HepG2 (cell line): ENCODE measurements around the gene ZNF507. TPM values are rescaled to one million over a fixed set of nuclear protein-coding genes. Genes with fewer than 3 reads are reported as not detected.
A peak's percentile ranks its signal among the peaks of the same experiment; 100 is the strongest.

Source experiments
- ATAC-seq: fragments of 200-7000 bp; cut with Tn5 transposase; 3 replicates; pipeline ENCODE4 v1.9.1; 2020; ENCODE audit warnings: mild to moderate bottlenecking, moderate library complexity
- BruUV-seq: library from RNA; stranded (reverse); fragments of 400-500 nt; replicated peaks from 2 replicates; lab custom pipeline; 2021; lab: Mats Ljungman, UMichigan
- CTCF ChIA-PET: fragments of 300-600 bp; formaldehyde crosslinking; extraction: SDS; loops from one replicate; lab custom pipeline; 2021; ENCODE audit warnings: low total read pairs, inconsistent platforms, low intra/inter-chr PET ratio; lab: Yijun Ruan, JAX
- POLR2A ChIA-PET: fragments of 350-600 bp; sonication (Branson Sonifier 250); formaldehyde crosslinking; loops from one replicate; lab custom pipeline; 2020; ENCODE audit warnings: antibody characterized with exemption, inconsistent platforms; lab: Yijun Ruan, JAX
- DNase-seq: peaks from one replicate; pipeline ENCODE4 v3.0.0-alpha.2; 2015; ENCODE audit warnings: low spot score
- FAIRE-seq: peaks from 3 replicates; lab custom pipeline; 2011; peaks lifted over from hg19 to GRCh38; lab: Jason Lieb, UNC
- H2AFZ ChIP-seq: one replicate; pipeline ENCODE4 v1.6.1; 2011; ENCODE audit warnings: low read length, inconsistent platforms
- H3K27ac ChIP-seq: fragments of 300-600 bp; 3 replicates; pipeline ENCODE4 v1.8.0; 2011; ENCODE audit warnings: mixed run types, mild to moderate bottlenecking, mixed read lengths, low read length, inconsistent platforms; ENCODE audit not compliant: insufficient read depth; ENCODE audit errors: extremely low read length
- H3K27me3 ChIP-seq, 2 experiments: fragments of 200-600 bp in 1 of 2; 2 replicates in 1 of 2; 3 replicates in 1 of 2; pipeline versions ENCODE4 v1.6.0 to v1.8.0; 2011; ENCODE audit warnings: low read length in 2 of 2, mild to moderate bottlenecking in 2 of 2, moderate library complexity in 2 of 2, inconsistent platforms in 1 of 2; ENCODE audit not compliant: insufficient read depth in 2 of 2, control insufficient read depth in 1 of 2
- H3K36me3 ChIP-seq, 2 experiments: fragments of 200-600 bp in 1 of 2; replicated peaks in 1 of 2; 2 replicates in 1 of 2; 3 replicates in 1 of 2; pipeline versions ENCODE4 v1.5.1 to v1.8.0; 2011; ENCODE audit warnings: low read length in 2 of 2, inconsistent platforms in 1 of 2; ENCODE audit not compliant: insufficient read depth in 2 of 2, control insufficient read depth in 1 of 2
- H3K4me1 ChIP-seq: 2 replicates; pipeline ENCODE4 v1.5.1; 2012; ENCODE audit warnings: low read length, inconsistent platforms; ENCODE audit not compliant: insufficient read depth
- H3K4me2 ChIP-seq: 2 replicates; pipeline ENCODE4 v1.6.0; 2011; ENCODE audit warnings: low read depth, low read length, inconsistent platforms
- H3K4me3 ChIP-seq, 3 experiments: fragments of 200-600 bp in 1 of 3; sonication (generic), shearing (Covaris generic) in 1 of 3; replicated peaks in 1 of 3; 2 replicates each; pipeline ENCODE4 v1.5.1; 2011 to 2016; ENCODE audit warnings: low read length in 3 of 3, inconsistent platforms in 2 of 3, low read depth in 2 of 3, mild to moderate bottlenecking in 2 of 3, control low read depth in 1 of 3, mixed read lengths in 1 of 3; ENCODE audit not compliant: insufficient read depth in 1 of 3
- H3K79me2 ChIP-seq: one replicate; pipeline ENCODE4 v1.6.1; 2011; ENCODE audit warnings: low read length, inconsistent platforms; ENCODE audit not compliant: insufficient read depth
- H3K9ac ChIP-seq: 2 replicates; pipeline ENCODE4 v1.6.0; 2011; ENCODE audit warnings: mild to moderate bottlenecking, low read depth, low read length, inconsistent platforms; ENCODE audit not compliant: insufficient read depth
- H3K9me3 ChIP-seq: 2 replicates; pipeline ENCODE4 v1.5.1; 2012; ENCODE audit warnings: mild to moderate bottlenecking, low read length
- H4K20me1 ChIP-seq: 2 replicates; pipeline ENCODE4 v1.6.0; 2011; ENCODE audit warnings: inconsistent platforms, mild to moderate bottlenecking, low read length, moderate library complexity; ENCODE audit not compliant: insufficient read depth
- GABPB1 ChIP-seq: IDR thresholded peaks from 2 replicates; pipeline ENCODE4 v1.6.1; 2016; ENCODE audit warnings: mild to moderate bottlenecking, missing genetic modification reagents, moderate library complexity, missing compliant biosample characterization
- GLMP ChIP-seq: sonication (generic); formaldehyde crosslinking; IDR thresholded peaks from 2 replicates; pipeline ENCODE4 v1.9.0; 2021; ENCODE audit warnings: missing genetic modification reagents, mild to moderate bottlenecking, borderline replicate concordance
- KLF12 ChIP-seq: sonication (generic); formaldehyde crosslinking; IDR thresholded peaks from 2 replicates; pipeline ENCODE4 v1.4.0; 2020; ENCODE audit warnings: missing genetic modification reagents, borderline replicate concordance
- RBFOX2 ChIP-seq: fragments of 200-400 bp; formaldehyde crosslinking; IDR thresholded peaks from 2 replicates; pipeline ENCODE4 v1.6.1; 2017; ENCODE audit warnings: low read depth, mild to moderate bottlenecking, low read length
- TP53 ChIP-seq: sonication (generic); formaldehyde crosslinking; conservative IDR thresholded peaks from 2 replicates; pipeline ENCODE4 v1.4.0; 2020; ENCODE audit warnings: missing genetic modification reagents
- ZFP41 ChIP-seq: sonication (generic); formaldehyde crosslinking; IDR thresholded peaks from 2 replicates; pipeline ENCODE4 v1.4.0; 2020; ENCODE audit warnings: mild to moderate bottlenecking, missing genetic modification reagents, borderline replicate concordance
- WGBS: methylation state at CpG from one replicate; pipeline ENCODE4 v1.1.6; 2017; ENCODE audit warnings: low lambda C conversion rate; 5-methylcytosine and 5-hydroxymethylcytosine counted together
- in situ Hi-C: cut with HindIII; loops from 2 replicates; pipeline ENCODE4 v1.10.0; 2017; ENCODE audit warnings: low pct_unique_long_range_greater_than_20kb; ENCODE audit not compliant: extremely low pct_ligation_motif_present
- intact Hi-C: fragments of 100-400 bp; cut with micrococcal nuclease; formaldehyde crosslinking; loops from one replicate; pipeline ENCODE4 v1.10.0; 2022; ENCODE audit not compliant: unreplicated experiment
- polyA plus RNA-seq, 8 experiments: library from polyadenylated mRNA; depleted of rRNA in 3 of 8; stranded (reverse) in 7 of 8; unstranded in 1 of 8; fragments of >200 nt; fragmentation: Illumina TruSeq in 4 of 8; extraction: Trizol in 4 of 8; gene quantifications; 2 replicates each; pipeline versions ENCODE4 v1.2.1 to v1.2.3, GENCODE V29; 2011 to 2016; ENCODE audit warnings: low read depth in 4 of 8, missing spikeins in 1 of 8, mixed read lengths in 1 of 8; ENCODE audit not compliant: insufficient read depth in 1 of 8
- total RNA-seq, 5 experiments: library from RNA; depleted of rRNA; stranded (reverse); fragments of >200 nt; fragmentation: Illumina TruSeq; extraction: Trizol; gene quantifications; 2 replicates each; pipeline ENCODE4 v1.2.3, GENCODE V29; 2016; ENCODE audit warnings: low read depth in 1 of 5
- TF ChIP-seq, protein P1 (sequence below): sonication (generic); IDR thresholded peaks from 2 replicates; pipeline ENCODE4 v1.6.1; 2016; ENCODE audit warnings: low read depth, borderline replicate concordance

The ZNF507 gene
- total and polyA plus RNA-seq, 2 of the 13 experiments (the other 11 are each of a cell fraction or from before 2014, with no cell fraction given) = 7.3 to 10.9 TPM

DNA sequence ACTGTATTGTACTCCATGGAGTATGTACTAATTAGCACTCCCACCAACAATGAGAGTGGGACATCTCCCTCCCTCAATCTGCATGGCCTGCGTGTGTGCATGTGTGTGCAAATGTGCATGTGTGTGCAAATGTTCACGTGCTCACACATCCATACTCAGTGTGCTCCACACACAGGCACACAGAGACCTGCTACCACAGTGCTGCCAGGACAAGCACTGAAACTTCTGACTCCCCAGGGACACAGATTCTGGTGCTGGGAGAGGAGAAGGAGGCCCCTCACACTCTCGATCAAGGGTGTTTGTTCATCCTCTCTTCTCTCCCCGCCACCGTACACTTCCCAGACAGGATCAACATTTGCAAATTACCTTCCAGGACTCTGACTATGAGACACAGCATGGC is 37.8 kb upstream of the ZNF507 start (continued):
- TF ChIP-seq, protein P1, sequence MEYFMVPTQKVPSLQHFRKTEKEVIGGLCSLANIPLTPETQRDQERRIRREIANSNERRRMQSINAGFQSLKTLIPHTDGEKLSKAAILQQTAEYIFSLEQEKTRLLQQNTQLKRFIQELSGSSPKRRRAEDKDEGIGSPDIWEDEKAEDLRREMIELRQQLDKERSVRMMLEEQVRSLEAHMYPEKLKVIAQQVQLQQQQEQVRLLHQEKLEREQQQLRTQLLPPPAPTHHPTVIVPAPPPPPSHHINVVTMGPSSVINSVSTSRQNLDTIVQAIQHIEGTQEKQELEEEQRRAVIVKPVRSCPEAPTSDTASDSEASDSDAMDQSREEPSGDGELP = no peak
- TF ChIP-seq, all 625 proteins: peak for 0

- ATAC-seq (no peak), FAIRE-seq (no peak), DNase-seq (no peak)
- TF ChIP-seq ZFP41 (CRISPR knock-in tag) (no peak), TP53 (CRISPR knock-in tag) (no peak)
- 14% methylated on average over 8 of the region's 8 CpGs for WGBS
- peaks cover 4% of the 10 kb centered on the region; the same call in 1 of the 2 replicates for H3K4me1 ChIP-seq
- ChIA-PET POLR2A (no interaction called here), CTCF (no interaction called here)
- intact Hi-C loops = no loop called here
- no peaks in the 10 kb centered on the region for H3K36me3 ChIP-seq
- no peak overlapping the region for H3K27ac ChIP-seq
- no peak overlapping the region for H3K4me3 ChIP-seq
- no peaks in the 10 kb centered on the region for H3K79me2 ChIP-seq
- no peaks in the 10 kb centered on the region for H4K20me1 ChIP-seq
- peaks cover 0 to 8% of the 10 kb centered on the region in 2 experiments; a peak in 3 of 5 replicates for H3K27me3 ChIP-seq
- H2AFZ ChIP-seq = no peak overlapping the region
- H3K9ac ChIP-seq = no peak overlapping the region
- H3K4me2 ChIP-seq = no peak overlapping the region
- in situ Hi-C loops = no loop called here
- no TSS peak for BruUV-seq
- no peaks in the 10 kb centered on the region for H3K9me3 ChIP-seq
Measured at GRCh38 chr19:32308431-32309077, 36.9 kb upstream of the ZNF507 start.

- peak overlapping the region; percentile 14; the same call in 1 of the 2 replicates for H3K4me2 ChIP-seq
- H4K20me1 ChIP-seq = no peaks in the 10 kb centered on the region
- FAIRE-seq (no peak), ATAC-seq (peak; percentile 49; the same call in 1 of the 3 replicates), DNase-seq (no peak)
- intact Hi-C loops (no loop called here), in situ Hi-C loops (no loop called here)
- 51% methylated on average over 23 of the region's 29 CpGs for WGBS
- POLR2A ChIA-PET = no interaction called here
- no peaks in the 10 kb centered on the region for H3K79me2 ChIP-seq
- no TSS peak for BruUV-seq
- CTCF ChIA-PET = no interaction called here
- no peak overlapping the region for H2AFZ ChIP-seq
- no peaks in the 10 kb centered on the region for H3K36me3 ChIP-seq
- no peak overlapping the region for H3K9ac ChIP-seq
- peaks cover 0 to 8% of the 10 kb centered on the region in 2 experiments; a peak in 3 of 5 replicates for H3K27me3 ChIP-seq
- H3K4me3 ChIP-seq = no peak overlapping the region
- H3K27ac ChIP-seq = no peak overlapping the region
- no peaks in the 10 kb centered on the region for H3K9me3 ChIP-seq
- H3K4me1 ChIP-seq = peaks cover 4% of the 10 kb centered on the region; the same call in 1 of the 2 replicates
- TF ChIP-seq GLMP (CRISPR knock-in tag) (no peak), RBFOX2 (no peak), GABPB1 (CRISPR knock-in tag) (0 out of 2 replicates have a peak, but pooled peaks have one; percentile 27), KLF12 (no peak)
Measured at GRCh38 chr19:32309711-32310390, 35.6 kb upstream of the ZNF507 start.
